HepG2 (cell line): ENCODE data around the gene GATA3. TPM values are rescaled to one million over a fixed set of nuclear protein-coding genes. Genes with fewer than 3 reads are reported as not detected.

Source experiments
- ATAC-seq: fragments of 200-7000 bp; cut with Tn5 transposase; 3 replicates; pipeline ENCODE4 v1.9.1; 2020; ENCODE audit warnings: mild to moderate bottlenecking, moderate library complexity
- BruUV-seq: library from RNA; stranded (reverse); fragments of 400-500 nt; replicated peaks from 2 replicates; lab custom pipeline; 2021; lab: Mats Ljungman, UMichigan
- CTCF ChIA-PET: fragments of 300-600 bp; formaldehyde crosslinking; extraction: SDS; loops from one replicate; lab custom pipeline; 2021; ENCODE audit warnings: low total read pairs, inconsistent platforms, low intra/inter-chr PET ratio; lab: Yijun Ruan, JAX
- POLR2A ChIA-PET: fragments of 350-600 bp; sonication (Branson Sonifier 250); formaldehyde crosslinking; loops from one replicate; lab custom pipeline; 2020; ENCODE audit warnings: antibody characterized with exemption, inconsistent platforms; lab: Yijun Ruan, JAX
- DNase-seq: peaks from one replicate; pipeline ENCODE4 v3.0.0-alpha.2; 2015; ENCODE audit warnings: low spot score
- FAIRE-seq: peaks from 3 replicates; lab custom pipeline; 2011; peaks lifted over from hg19 to GRCh38; lab: Jason Lieb, UNC
- H2AFZ ChIP-seq: one replicate; pipeline ENCODE4 v1.6.1; 2011; ENCODE audit warnings: low read length, inconsistent platforms
- H3K27ac ChIP-seq: fragments of 300-600 bp; 3 replicates; pipeline ENCODE4 v1.8.0; 2011; ENCODE audit warnings: mixed run types, mild to moderate bottlenecking, mixed read lengths, low read length, inconsistent platforms; ENCODE audit not compliant: insufficient read depth; ENCODE audit errors: extremely low read length
- H3K27me3 ChIP-seq, 2 experiments: fragments of 200-600 bp in 1 of 2; 2 replicates in 1 of 2; 3 replicates in 1 of 2; pipeline versions ENCODE4 v1.6.0 to v1.8.0; 2011; ENCODE audit warnings: low read length in 2 of 2, mild to moderate bottlenecking in 2 of 2, moderate library complexity in 2 of 2, inconsistent platforms in 1 of 2; ENCODE audit not compliant: insufficient read depth in 2 of 2, control insufficient read depth in 1 of 2
- H3K36me3 ChIP-seq, 2 experiments: fragments of 200-600 bp in 1 of 2; replicated peaks in 1 of 2; 2 replicates in 1 of 2; 3 replicates in 1 of 2; pipeline versions ENCODE4 v1.5.1 to v1.8.0; 2011; ENCODE audit warnings: low read length in 2 of 2, inconsistent platforms in 1 of 2; ENCODE audit not compliant: insufficient read depth in 2 of 2, control insufficient read depth in 1 of 2
- H3K4me1 ChIP-seq: 2 replicates; pipeline ENCODE4 v1.5.1; 2012; ENCODE audit warnings: low read length, inconsistent platforms; ENCODE audit not compliant: insufficient read depth
- H3K4me2 ChIP-seq: 2 replicates; pipeline ENCODE4 v1.6.0; 2011; ENCODE audit warnings: low read depth, low read length, inconsistent platforms
- H3K4me3 ChIP-seq, 3 experiments: fragments of 200-600 bp in 1 of 3; sonication (generic), shearing (Covaris generic) in 1 of 3; replicated peaks in 1 of 3; 2 replicates each; pipeline ENCODE4 v1.5.1; 2011 to 2016; ENCODE audit warnings: low read length in 3 of 3, inconsistent platforms in 2 of 3, low read depth in 2 of 3, mild to moderate bottlenecking in 2 of 3, control low read depth in 1 of 3, mixed read lengths in 1 of 3; ENCODE audit not compliant: insufficient read depth in 1 of 3
- H3K79me2 ChIP-seq: one replicate; pipeline ENCODE4 v1.6.1; 2011; ENCODE audit warnings: low read length, inconsistent platforms; ENCODE audit not compliant: insufficient read depth
- H3K9ac ChIP-seq: 2 replicates; pipeline ENCODE4 v1.6.0; 2011; ENCODE audit warnings: mild to moderate bottlenecking, low read depth, low read length, inconsistent platforms; ENCODE audit not compliant: insufficient read depth
- H3K9me3 ChIP-seq: 2 replicates; pipeline ENCODE4 v1.5.1; 2012; ENCODE audit warnings: mild to moderate bottlenecking, low read length
- H4K20me1 ChIP-seq: 2 replicates; pipeline ENCODE4 v1.6.0; 2011; ENCODE audit warnings: inconsistent platforms, mild to moderate bottlenecking, low read length, moderate library complexity; ENCODE audit not compliant: insufficient read depth
- ARHGAP35 ChIP-seq: sonication (generic); formaldehyde crosslinking; IDR thresholded peaks from 2 replicates; pipeline ENCODE4 v1.9.0; 2022; ENCODE audit warnings: mild to moderate bottlenecking, inconsistent platforms, moderate library complexity, missing genetic modification reagents, borderline replicate concordance
- CBX5 ChIP-seq: sonication (generic); formaldehyde crosslinking; IDR thresholded peaks from 2 replicates; pipeline ENCODE4 v1.4.0; 2020; ENCODE audit warnings: missing genetic modification reagents, borderline replicate concordance
- HNRNPK ChIP-seq: fragments of 200-400 bp; formaldehyde crosslinking; IDR thresholded peaks from 2 replicates; pipeline ENCODE4 v1.6.1; 2018; ENCODE audit warnings: low read length, low read depth, moderate library complexity, mild to moderate bottlenecking; ENCODE audit not compliant: poor library complexity, severe bottlenecking
- NAIF1 ChIP-seq: sonication (generic); formaldehyde crosslinking; IDR thresholded peaks from 2 replicates; pipeline ENCODE4 v1.5.0; 2020; ENCODE audit warnings: mild to moderate bottlenecking, missing genetic modification reagents, borderline replicate concordance
- NCOR1 ChIP-seq: fragments of 200-600 bp; sonication (generic); IDR thresholded peaks from 2 replicates; pipeline ENCODE4 v1.7.0; 2017; ENCODE audit warnings: antibody characterized with exemption, low read length, borderline replicate concordance
- PHF8 ChIP-seq: sonication (generic); formaldehyde crosslinking; IDR thresholded peaks from 2 replicates; pipeline ENCODE4 v1.5.0; 2020; ENCODE audit warnings: missing genetic modification reagents
- REXO4 ChIP-seq: sonication (generic); formaldehyde crosslinking; IDR thresholded peaks from 2 replicates; pipeline ENCODE4 v1.8.0; 2022; ENCODE audit warnings: missing genetic modification reagents, mild to moderate bottlenecking, borderline replicate concordance
- SIN3B ChIP-seq: fragments of 150-350 bp; IDR thresholded peaks from 2 replicates; pipeline ENCODE4 v1.6.1; 2014; ENCODE audit warnings: low read length
- SRSF4 ChIP-seq: fragments of 200-400 bp; formaldehyde crosslinking; IDR thresholded peaks from one replicate; pipeline ENCODE4 v1.6.1; 2018; ENCODE audit warnings: mild to moderate bottlenecking, low read depth, low read length, moderate library complexity; ENCODE audit not compliant: poor library complexity, severe bottlenecking
- ZNF121 ChIP-seq: sonication (generic); formaldehyde crosslinking; IDR thresholded peaks from 2 replicates; pipeline ENCODE4 v1.5.0; 2020; ENCODE audit warnings: mild to moderate bottlenecking, missing genetic modification reagents
- ZNF256 ChIP-seq: sonication (generic); formaldehyde crosslinking; conservative IDR thresholded peaks from 2 replicates; pipeline ENCODE4 v1.4.0; 2020; ENCODE audit warnings: missing genetic modification reagents
- ZNF296 ChIP-seq: sonication (generic); formaldehyde crosslinking; conservative IDR thresholded peaks from 2 replicates; pipeline ENCODE4 v1.5.0; 2020; ENCODE audit warnings: mild to moderate bottlenecking, missing genetic modification reagents
- ZNF30 ChIP-seq: sonication (generic); formaldehyde crosslinking; IDR thresholded peaks from 2 replicates; pipeline ENCODE4 v1.5.0; 2020; ENCODE audit warnings: mild to moderate bottlenecking, missing genetic modification reagents
- ZNF564 ChIP-seq: sonication (generic); formaldehyde crosslinking; IDR thresholded peaks from 2 replicates; pipeline ENCODE4 v1.8.1; 2023; ENCODE audit warnings: mild to moderate bottlenecking, missing genetic modification reagents
- ZNF572 ChIP-seq: sonication (generic); formaldehyde crosslinking; IDR thresholded peaks from 2 replicates; pipeline ENCODE4 v1.5.1; 2020; ENCODE audit warnings: mild to moderate bottlenecking, missing genetic modification reagents
- ZNF607 ChIP-seq: sonication (generic); formaldehyde crosslinking; IDR thresholded peaks from 2 replicates; pipeline ENCODE4 v1.5.1; 2020; ENCODE audit warnings: missing genetic modification reagents, mild to moderate bottlenecking, borderline replicate concordance
- ZNF766 ChIP-seq: sonication (generic); formaldehyde crosslinking; IDR thresholded peaks from 2 replicates; pipeline ENCODE4 v1.5.0; 2020; ENCODE audit warnings: missing genetic modification reagents, borderline replicate concordance
- ZSCAN12 ChIP-seq: sonication (generic); formaldehyde crosslinking; IDR thresholded peaks from 2 replicates; pipeline ENCODE4 v1.9.0; 2021; ENCODE audit warnings: mild to moderate bottlenecking, missing genetic modification reagents
- WGBS: methylation state at CpG from one replicate; pipeline ENCODE4 v1.1.6; 2017; ENCODE audit warnings: low lambda C conversion rate; 5-methylcytosine and 5-hydroxymethylcytosine counted together
- in situ Hi-C: cut with HindIII; loops from 2 replicates; pipeline ENCODE4 v1.10.0; 2017; ENCODE audit warnings: low pct_unique_long_range_greater_than_20kb; ENCODE audit not compliant: extremely low pct_ligation_motif_present
- intact Hi-C: fragments of 100-400 bp; cut with micrococcal nuclease; formaldehyde crosslinking; loops from one replicate; pipeline ENCODE4 v1.10.0; 2022; ENCODE audit not compliant: unreplicated experiment
- polyA plus RNA-seq, 8 experiments: library from polyadenylated mRNA; depleted of rRNA in 3 of 8; stranded (reverse) in 7 of 8; unstranded in 1 of 8; fragments of >200 nt; fragmentation: Illumina TruSeq in 4 of 8; extraction: Trizol in 4 of 8; gene quantifications; 2 replicates each; pipeline versions ENCODE4 v1.2.1 to v1.2.3, GENCODE V29; 2011 to 2016; ENCODE audit warnings: low read depth in 4 of 8, missing spikeins in 1 of 8, mixed read lengths in 1 of 8; ENCODE audit not compliant: insufficient read depth in 1 of 8
- total RNA-seq, 5 experiments: library from RNA; depleted of rRNA; stranded (reverse); fragments of >200 nt; fragmentation: Illumina TruSeq; extraction: Trizol; gene quantifications; 2 replicates each; pipeline ENCODE4 v1.2.3, GENCODE V29; 2016; ENCODE audit warnings: low read depth in 1 of 5
- TF ChIP-seq, protein P1 (sequence below): sonication (generic); formaldehyde crosslinking; IDR thresholded peaks from 2 replicates; pipeline ENCODE4 v1.5.1; 2020; ENCODE audit warnings: mild to moderate bottlenecking, moderate library complexity, missing genetic modification reagents
- TF ChIP-seq, protein P2 (sequence below): sonication (generic); formaldehyde crosslinking; IDR thresholded peaks from 2 replicates; pipeline ENCODE4 v1.4.0; 2020; ENCODE audit warnings: missing genetic modification reagents, borderline replicate concordance
- TF ChIP-seq, protein P3 (sequence below): IDR thresholded peaks from 2 replicates; pipeline ENCODE4 v1.6.1; 2012; ENCODE audit warnings: low read depth, low read length, improper control_type of control experiment

GATA3 gene
- total and polyA plus RNA-seq, 2 of the 13 experiments (the other 11 are each of a cell fraction or from before 2014, with no cell fraction given), result not detected

DNA sequence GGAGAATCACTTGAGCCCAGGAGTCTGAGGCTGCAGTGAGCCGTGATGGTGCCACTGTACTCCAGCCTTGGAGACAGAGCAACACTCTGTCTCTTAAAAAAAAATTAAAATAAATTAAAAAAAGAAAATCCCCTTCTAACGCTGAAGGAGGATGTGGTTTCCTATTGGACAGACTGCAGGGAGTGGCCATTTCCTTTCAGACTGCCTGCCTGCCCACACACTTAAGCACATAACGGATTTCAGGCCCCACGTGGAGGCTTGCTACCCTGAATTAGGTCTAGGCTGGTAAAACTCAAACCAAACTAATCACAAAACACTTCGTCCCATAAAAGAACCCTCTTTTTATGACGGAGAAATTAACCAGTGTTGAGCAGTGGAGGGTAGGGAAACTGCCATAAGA, 34.0 kb downstream of the GATA3 start (continued):
- TF ChIP-seq HNRNPK (no peak), ZNF572 (CRISPR knock-in tag) (no peak), ZNF256 (no peak), CBX5 (CRISPR knock-in tag) (no peak), REXO4 (no peak), ZNF296 (no peak)

DNA sequence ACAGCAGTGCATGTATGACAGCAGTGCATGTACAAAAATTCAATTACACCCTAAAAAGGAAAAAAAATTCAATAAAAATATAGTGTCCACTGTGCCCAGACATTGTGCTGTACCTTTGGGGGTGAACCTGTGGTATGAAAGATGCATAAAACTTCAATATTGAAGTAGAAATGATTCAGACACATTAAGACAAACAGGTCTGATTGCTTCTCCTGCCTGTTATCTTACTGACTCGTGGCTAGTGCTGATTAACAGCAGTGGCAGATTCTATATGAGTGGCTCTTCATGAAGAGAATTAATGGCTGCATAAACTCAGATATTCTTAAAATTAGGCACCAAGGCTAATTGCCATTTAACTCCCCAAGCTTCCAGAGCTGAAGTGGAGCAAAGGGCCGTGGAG, 37.9 kb downstream of the GATA3 start:
- in situ Hi-C loops (no loop called here), intact Hi-C loops (no loop called here)
- Histone ChIP-seq H4K20me1 (no peaks in the 10 kb centered on the region), H3K27me3 (peaks cover 2 to 21% of the 10 kb centered on the region in 2 experiments; a peak in 4 of 5 replicates), H3K4me3 (no peak overlapping the region), H3K9me3 (no peaks in the 10 kb centered on the region), H3K4me2 (no peak overlapping the region), H2AFZ (no peak overlapping the region), H3K27ac (no peak overlapping the region), H3K79me2 (no peaks in the 10 kb centered on the region), H3K4me1 (no peaks in the 10 kb centered on the region), H3K36me3 (no peaks in the 10 kb centered on the region), H3K9ac (no peak overlapping the region)
- BruUV-seq, result no TSS peak
- DNase-seq (no peak), FAIRE-seq (no peak), ATAC-seq (no peak)
- ChIA-PET POLR2A (no interaction called here), CTCF (no interaction called here)
- WGBS, result 0% methylated on average over 2 of the region's 2 CpGs
- TF ChIP-seq ZNF607 (CRISPR knock-in tag), result no peak
- TF ChIP-seq ZSCAN12 (CRISPR knock-in tag), result no peak
- TF ChIP-seq, protein P1, sequence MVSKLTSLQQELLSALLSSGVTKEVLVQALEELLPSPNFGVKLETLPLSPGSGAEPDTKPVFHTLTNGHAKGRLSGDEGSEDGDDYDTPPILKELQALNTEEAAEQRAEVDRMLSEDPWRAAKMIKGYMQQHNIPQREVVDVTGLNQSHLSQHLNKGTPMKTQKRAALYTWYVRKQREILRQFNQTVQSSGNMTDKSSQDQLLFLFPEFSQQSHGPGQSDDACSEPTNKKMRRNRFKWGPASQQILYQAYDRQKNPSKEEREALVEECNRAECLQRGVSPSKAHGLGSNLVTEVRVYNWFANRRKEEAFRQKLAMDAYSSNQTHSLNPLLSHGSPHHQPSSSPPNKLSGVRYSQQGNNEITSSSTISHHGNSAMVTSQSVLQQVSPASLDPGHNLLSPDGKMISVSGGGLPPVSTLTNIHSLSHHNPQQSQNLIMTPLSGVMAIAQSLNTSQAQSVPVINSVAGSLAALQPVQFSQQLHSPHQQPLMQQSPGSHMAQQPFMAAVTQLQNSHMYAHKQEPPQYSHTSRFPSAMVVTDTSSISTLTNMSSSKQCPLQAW, result no peak
- TF ChIP-seq ZNF564, result no peak
- no peak for TF ChIP-seq SRSF4
- TF ChIP-seq, protein P2, sequence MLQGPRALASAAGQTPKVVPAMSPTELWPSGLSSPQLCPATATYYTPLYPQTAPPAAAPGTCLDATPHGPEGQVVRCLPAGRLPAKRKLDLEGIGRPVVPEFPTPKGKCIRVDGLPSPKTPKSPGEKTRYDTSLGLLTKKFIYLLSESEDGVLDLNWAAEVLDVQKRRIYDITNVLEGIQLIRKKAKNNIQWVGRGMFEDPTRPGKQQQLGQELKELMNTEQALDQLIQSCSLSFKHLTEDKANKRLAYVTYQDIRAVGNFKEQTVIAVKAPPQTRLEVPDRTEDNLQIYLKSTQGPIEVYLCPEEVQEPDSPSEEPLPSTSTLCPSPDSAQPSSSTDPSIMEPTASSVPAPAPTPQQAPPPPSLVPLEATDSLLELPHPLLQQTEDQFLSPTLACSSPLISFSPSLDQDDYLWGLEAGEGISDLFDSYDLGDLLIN (CRISPR knock-in tag), result no peak
- TF ChIP-seq NAIF1 (CRISPR knock-in tag), result no peak
- TF ChIP-seq ARHGAP35, result no peak
- no peak for TF ChIP-seq PHF8
- no peak for TF ChIP-seq ZNF121 (CRISPR knock-in tag)
- TF ChIP-seq, protein P3, sequence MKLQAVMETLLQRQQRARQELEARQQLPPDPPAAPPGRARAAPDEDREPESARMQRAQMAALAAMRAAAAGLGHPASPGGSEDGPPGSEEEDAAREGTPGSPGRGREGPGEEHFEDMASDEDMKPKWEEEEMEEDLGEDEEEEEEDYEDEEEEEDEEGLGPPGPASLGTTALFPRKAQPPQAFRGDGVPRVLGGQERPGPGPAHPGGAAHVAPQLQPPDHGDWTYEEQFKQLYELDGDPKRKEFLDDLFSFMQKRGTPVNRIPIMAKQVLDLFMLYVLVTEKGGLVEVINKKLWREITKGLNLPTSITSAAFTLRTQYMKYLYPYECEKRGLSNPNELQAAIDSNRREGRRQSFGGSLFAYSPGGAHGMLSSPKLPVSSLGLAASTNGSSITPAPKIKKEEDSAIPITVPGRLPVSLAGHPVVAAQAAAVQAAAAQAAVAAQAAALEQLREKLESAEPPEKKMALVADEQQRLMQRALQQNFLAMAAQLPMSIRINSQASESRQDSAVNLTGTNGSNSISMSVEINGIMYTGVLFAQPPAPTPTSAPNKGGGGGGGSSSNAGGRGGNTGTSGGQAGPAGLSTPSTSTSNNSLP, result no peak
- no peak for TF ChIP-seq ZNF766 (CRISPR knock-in tag)
- TF ChIP-seq ZNF30 (CRISPR knock-in tag), result no peak
- TF ChIP-seq SIN3B, result no peak
- TF ChIP-seq NCOR1, result no peak
